Panc1 (cell line): ENCODE data around the gene FRY. TPM values are rescaled to one million over a fixed set of nuclear protein-coding genes. Genes with fewer than 3 reads are reported as not detected.

ENCODE experiments used
- ATAC-seq: fragments of 200-7000 bp; cut with Tn5 transposase; 2 replicates; pipeline ENCODE4 v1.9.1; 2020; ENCODE audit warnings: mild to moderate bottlenecking, moderate library complexity
- BruUV-seq: library from RNA; stranded (reverse); fragments of 400-500 nt; replicated peaks from 2 replicates; lab custom pipeline; 2021; lab: Mats Ljungman, UMichigan
- CTCF ChIA-PET: fragments of 300-600 bp; sonication (Branson Sonifier 250); formaldehyde crosslinking; loops from one replicate; lab custom pipeline; 2022; ENCODE audit warnings: antibody characterized with exemption; lab: Charles Lee
- POLR2A ChIA-PET: fragments of 300-600 bp; sonication (Branson Sonifier 250); formaldehyde crosslinking; loops from one replicate; lab custom pipeline; 2022; ENCODE audit warnings: antibody characterized with exemption; lab: Charles Lee
- DNase-seq: peaks from one replicate; pipeline ENCODE4 v3.0.0-alpha.2; 2010; ENCODE audit warnings: low read depth, low spot score
- H3K27ac ChIP-seq: 2 replicates; pipeline ENCODE4 v1.5.1; 2011; ENCODE audit warnings: mild to moderate bottlenecking, low read length, inconsistent platforms
- H3K27me3 ChIP-seq: fragments of 200-500 bp; sonication (Bioruptor generic); 2 replicates; pipeline ENCODE4 v1.6.0; 2014; ENCODE audit warnings: low read length, inconsistent platforms; ENCODE audit not compliant: control insufficient read depth, insufficient read depth
- H3K36me3 ChIP-seq: fragments of 200-500 bp; sonication (Bioruptor generic); 2 replicates; pipeline ENCODE4 v1.5.1; 2014; ENCODE audit warnings: inconsistent platforms, mild to moderate bottlenecking, low read length, moderate library complexity; ENCODE audit not compliant: control insufficient read depth, insufficient read depth
- H3K4me1 ChIP-seq: 2 replicates; pipeline ENCODE4 v1.5.1; 2011; ENCODE audit warnings: inconsistent platforms, mild to moderate bottlenecking, low read length, moderate library complexity; ENCODE audit not compliant: control insufficient read depth, insufficient read depth
- H3K4me3 ChIP-seq, 2 experiments: 2 replicates each; pipeline ENCODE4 v1.5.1; 2011 to 2012; ENCODE audit warnings: low read depth in 2 of 2, low read length in 2 of 2, mild to moderate bottlenecking in 2 of 2, inconsistent platforms in 1 of 2, moderate library complexity in 1 of 2
- H3K9me3 ChIP-seq: fragments of 200-500 bp; sonication (Bioruptor generic); 2 replicates; pipeline ENCODE4 v1.5.1; 2014; ENCODE audit warnings: low read depth, mild to moderate bottlenecking, inconsistent platforms, low read length, moderate library complexity; ENCODE audit not compliant: control insufficient read depth, insufficient read depth
- CTCF ChIP-seq: fragments of 450-650 bp; IDR thresholded peaks from 2 replicates; pipeline ENCODE4 v1.5.1; 2017; ENCODE audit warnings: mild to moderate bottlenecking
- POLR2AphosphoS5 ChIP-seq: IDR thresholded peaks from 2 replicates; pipeline ENCODE4 v1.6.1; 2012; ENCODE audit warnings: mild to moderate bottlenecking, low read depth, low read length, moderate library complexity
- REST ChIP-seq, 2 experiments: IDR thresholded peaks; 2 replicates each; pipeline ENCODE4 v1.6.1; 2011 to 2012; ENCODE audit warnings: low read depth in 2 of 2, control low read depth in 1 of 2, low read length in 1 of 2, mild to moderate bottlenecking in 1 of 2, moderate library complexity in 1 of 2; ENCODE audit not compliant: insufficient read depth in 1 of 2
- SIN3A ChIP-seq: IDR thresholded peaks from 2 replicates; pipeline ENCODE4 v1.6.1; 2012; ENCODE audit warnings: low read depth, mild to moderate bottlenecking, low read length, moderate library complexity, borderline replicate concordance; ENCODE audit not compliant: insufficient read depth
- TCF7L2 ChIP-seq: IDR thresholded peaks from 2 replicates; pipeline ENCODE4 v1.6.1; 2011; ENCODE audit warnings: mild to moderate bottlenecking, low read depth, low read length, inconsistent platforms
- in situ Hi-C: cut with HindIII; loops from 2 replicates; pipeline ENCODE4 v1.10.0; 2016; ENCODE audit warnings: low sequenced_read_pairs, low pct_unique_long_range_greater_than_20kb
- intact Hi-C: fragments of 100-400 bp; cut with micrococcal nuclease; formaldehyde crosslinking; loops from one replicate; pipeline ENCODE4 v1.10.0; 2022; ENCODE audit not compliant: unreplicated experiment
- total RNA-seq: library from RNA; stranded (reverse); gene quantifications from one replicate; pipeline ENCODE4 v1.2.1, GENCODE V29; 2021; ENCODE audit not compliant: unreplicated experiment

The FRY gene
- total RNA-seq, 1 experiment from 2014 or later, result 0.18 TPM

- Histone ChIP-seq H3K4me3 (no peak overlapping the region), H3K36me3 (no peaks in the 10 kb centered on the region), H3K27ac (no peak overlapping the region), H3K9me3 (no peaks in the 10 kb centered on the region), H3K4me1 (no peaks in the 10 kb centered on the region), H3K27me3 (no peaks in the 10 kb centered on the region)
- in situ Hi-C loops (no loop called here), intact Hi-C loops (no loop called here)
- DNase-seq, result no peak
- BruUV-seq, result no TSS peak
- no peak for TF ChIP-seq SIN3A
- no peak for TF ChIP-seq CTCF
- TF ChIP-seq POLR2AphosphoS5, result no peak
- ATAC-seq, result no peak
- ChIA-PET POLR2A (no interaction called here), CTCF (no interaction called here)
These were observed 108.5 kb downstream of the FRY start for GRCh38 chr13:32140109-32140508.

GRCh38 chr13:32141462-32141861, 109.9 kb downstream of the FRY start:
- no peak for TF ChIP-seq CTCF
- TF ChIP-seq POLR2AphosphoS5, result no peak
- no peak for TF ChIP-seq SIN3A
- intact Hi-C loops, result no loop called here
- Histone ChIP-seq H3K4me3 (no peak overlapping the region), H3K4me1 (no peaks in the 10 kb centered on the region), H3K36me3 (no peaks in the 10 kb centered on the region), H3K27ac (no peak overlapping the region), H3K27me3 (no peaks in the 10 kb centered on the region), H3K9me3 (no peaks in the 10 kb centered on the region)
- BruUV-seq, result no TSS peak
- in situ Hi-C loops, result no loop called here
- POLR2A ChIA-PET, result no interaction called here
- DNase-seq, result no peak
- CTCF ChIA-PET, result no interaction called here
- ATAC-seq, result no peak

GRCh38 chr13:32142115-32142514, 110.5 kb downstream of the FRY start:
- ATAC-seq (no peak), DNase-seq (no peak)
- Histone ChIP-seq H3K27ac (no peak overlapping the region), H3K9me3 (no peaks in the 10 kb centered on the region), H3K4me1 (no peaks in the 10 kb centered on the region), H3K27me3 (no peaks in the 10 kb centered on the region), H3K36me3 (no peaks in the 10 kb centered on the region), H3K4me3 (no peak overlapping the region)
- CTCF ChIA-PET, result no interaction called here
- BruUV-seq, result no TSS peak
- intact Hi-C loops (no loop called here), in situ Hi-C loops (no loop called here)
- TF ChIP-seq POLR2AphosphoS5, result no peak
- TF ChIP-seq SIN3A, result no peak
- TF ChIP-seq REST (IDR thresholded peaks at IDR 0.05; ENCODE audit: insufficient read depth in 1 of 2, low read depth in 2 of 2, low read length in 1 of 2), result no peak
- TF ChIP-seq TCF7L2, result no peak
- TF ChIP-seq CTCF, result no peak
- POLR2A ChIA-PET, result interaction anchor here (0.6 kb wide), 1 partner anchor 14 kb away, joined by 3 read pairs; no protein-coding TSS in a partner anchor
